Measurements from ENCODE around the gene CDC34.

Gene CDC34

DNA sequence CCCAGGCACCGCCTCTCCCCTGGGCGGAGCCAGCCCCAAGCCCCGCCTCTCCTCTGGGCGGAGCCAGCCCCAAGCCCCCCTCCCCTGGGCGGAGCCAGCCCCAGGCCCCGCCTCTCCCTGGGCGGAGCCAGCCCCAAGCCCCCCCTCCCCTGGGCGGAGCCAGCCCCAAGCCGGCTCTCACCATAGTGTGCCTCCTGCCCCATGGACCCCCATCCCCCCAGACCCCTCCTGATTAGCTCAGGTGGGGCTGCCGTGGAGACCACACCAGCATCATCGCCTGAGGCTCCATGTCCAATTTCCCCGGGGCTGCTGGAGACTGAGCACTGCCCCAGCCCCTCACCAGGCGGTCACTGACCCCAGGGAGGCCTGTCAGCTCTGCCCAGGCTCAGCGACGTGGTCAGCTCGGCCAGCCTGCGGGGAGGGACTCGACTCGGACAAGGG is 39.4 kb upstream of the CDC34 start:
- Histone ChIP-seq H3K4me1 (ENCODE audit: insufficient read depth, low read length) (no peaks in the 10 kb centered on the region), H3K36me3 (ENCODE audit: insufficient read depth, low read length) (no peaks in the 10 kb centered on the region), H3K4me3 (ENCODE audit: low read depth in 1 of 2, low read length in 2 of 2) (no peak overlapping the region), H3K27ac (ENCODE audit: low read depth, low read length) (no peak overlapping the region), H3K9me3 (ENCODE audit: low read length) (no peaks in the 10 kb centered on the region), H3K27me3 (ENCODE audit: control insufficient read depth in 1 of 2, insufficient read depth in 2 of 2, low read length in 2 of 2) (peaks cover 0 to 19% of the 10 kb centered on the region in 2 donors), H3K9ac (ENCODE audit: low read length) (no peak overlapping the region)

DNA sequence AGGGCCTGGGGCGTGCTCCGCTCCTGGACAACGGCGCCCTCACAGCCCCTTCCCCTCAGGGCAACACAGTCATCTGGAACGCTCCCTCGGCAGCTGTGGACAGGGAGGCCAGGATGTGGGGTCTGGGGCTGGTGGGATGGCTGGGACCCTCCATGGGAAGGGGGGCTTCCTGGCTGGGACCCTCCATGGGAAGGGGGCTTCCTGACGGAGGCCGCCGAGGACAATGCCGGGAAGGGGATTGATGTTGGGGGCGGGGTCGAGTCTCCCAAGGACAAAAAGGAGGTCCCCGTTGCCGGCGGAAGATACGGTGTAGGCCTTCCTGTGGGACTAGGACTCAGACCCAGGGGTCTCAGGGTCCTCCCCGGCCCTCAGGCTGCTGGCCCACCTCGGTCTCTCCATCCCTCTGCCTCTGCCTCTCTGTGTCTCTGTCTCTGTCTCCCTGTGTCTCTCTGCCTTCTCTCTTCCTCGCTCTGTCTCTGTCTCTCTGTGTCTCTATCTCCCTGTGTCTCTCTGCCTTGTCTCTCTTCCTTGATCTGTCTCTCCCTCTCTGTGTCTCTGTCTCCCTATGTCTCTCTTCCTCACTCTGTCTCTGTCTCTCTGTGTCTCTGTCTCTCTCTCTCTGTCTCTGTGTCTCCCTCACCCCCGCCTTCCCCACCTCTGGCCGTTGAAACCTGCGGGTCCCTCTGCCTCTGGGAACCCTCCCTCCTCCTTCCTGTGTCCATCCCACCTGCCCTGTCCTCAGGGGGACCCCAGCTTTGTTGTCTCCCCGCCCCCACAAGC is 38.0 kb upstream of the CDC34 start:
- H3K9me3 ChIP-seq (ENCODE audit: low read length), result no peaks in the 10 kb centered on the region
- no peak overlapping the region for H3K4me3 ChIP-seq (ENCODE audit: low read depth in 1 of 2, low read length in 2 of 2)

DNA sequence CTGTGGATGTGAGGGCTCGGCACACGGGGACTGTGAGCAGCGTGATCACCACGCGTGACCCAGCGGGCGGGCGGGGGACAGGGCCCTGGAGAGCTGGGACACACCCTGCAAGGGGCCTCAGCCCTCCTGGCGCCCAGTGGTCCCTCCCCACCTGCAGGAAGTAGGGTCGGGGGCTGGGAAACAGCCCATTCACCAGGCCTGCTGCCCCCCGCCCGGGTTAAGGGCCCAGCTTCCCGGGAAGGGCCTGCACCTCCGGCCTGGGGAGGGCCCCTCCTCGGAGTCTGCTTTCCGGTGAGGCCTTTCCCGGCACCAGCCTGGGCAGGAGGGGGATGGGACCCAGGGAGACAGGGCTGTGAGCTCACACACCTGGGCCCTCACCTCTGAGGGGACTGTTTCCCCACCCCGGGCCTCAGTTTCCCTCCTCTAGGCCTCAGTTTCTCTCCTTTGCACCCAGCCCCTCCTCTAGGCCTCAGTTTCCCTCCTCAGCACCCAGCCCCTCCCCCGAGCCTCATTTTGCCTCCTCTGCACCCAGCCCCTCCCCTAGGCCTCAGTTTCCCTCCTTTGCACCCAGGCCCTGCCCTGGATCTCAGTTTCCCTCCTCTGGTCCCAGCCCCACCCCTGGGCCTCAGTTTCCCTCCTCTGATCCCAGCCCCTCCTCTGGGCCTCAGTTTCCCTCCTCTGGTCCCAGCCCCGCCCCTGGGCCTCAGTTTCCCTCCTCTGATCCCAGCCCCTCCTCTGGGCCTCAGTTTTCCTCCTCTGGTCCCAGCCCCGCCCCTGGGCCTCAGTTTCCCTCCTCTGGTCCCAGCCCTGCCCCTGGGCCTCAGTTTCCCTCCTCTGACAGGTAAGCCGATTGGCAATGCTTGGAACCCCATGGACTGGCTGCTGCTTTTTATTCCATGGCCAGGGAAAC is 37.1 kb upstream of the CDC34 start:
- no peaks in the 10 kb centered on the region for H3K36me3 ChIP-seq (ENCODE audit: insufficient read depth, low read length)
- H3K4me1 ChIP-seq (ENCODE audit: insufficient read depth, low read length), result no peaks in the 10 kb centered on the region
- H3K27ac ChIP-seq (ENCODE audit: low read depth, low read length), result no peak overlapping the region
- H3K9me3 ChIP-seq (ENCODE audit: low read length), result no peaks in the 10 kb centered on the region
- H3K4me3 ChIP-seq (ENCODE audit: low read depth in 1 of 2, low read length in 2 of 2), result no peak overlapping the region
- H3K9ac ChIP-seq (ENCODE audit: low read length), result no peak overlapping the region
- H3K27me3 ChIP-seq (ENCODE audit: control insufficient read depth in 1 of 2, insufficient read depth in 2 of 2, low read length in 2 of 2), result peaks cover 7 to 36% of the 10 kb centered on the region in 2 donors

More for the DNA sequence above, 38.0 kb upstream of the CDC34 start:
- Histone ChIP-seq H3K27me3 (ENCODE audit: control insufficient read depth in 1 of 2, insufficient read depth in 2 of 2, low read length in 2 of 2) (peaks cover 7 to 29% of the 10 kb centered on the region in 2 donors), H3K4me1 (ENCODE audit: insufficient read depth, low read length) (no peaks in the 10 kb centered on the region), H3K36me3 (ENCODE audit: insufficient read depth, low read length) (no peaks in the 10 kb centered on the region), H3K27ac (ENCODE audit: low read depth, low read length) (no peak overlapping the region), H3K9ac (ENCODE audit: low read length) (no peak overlapping the region)

DNA sequence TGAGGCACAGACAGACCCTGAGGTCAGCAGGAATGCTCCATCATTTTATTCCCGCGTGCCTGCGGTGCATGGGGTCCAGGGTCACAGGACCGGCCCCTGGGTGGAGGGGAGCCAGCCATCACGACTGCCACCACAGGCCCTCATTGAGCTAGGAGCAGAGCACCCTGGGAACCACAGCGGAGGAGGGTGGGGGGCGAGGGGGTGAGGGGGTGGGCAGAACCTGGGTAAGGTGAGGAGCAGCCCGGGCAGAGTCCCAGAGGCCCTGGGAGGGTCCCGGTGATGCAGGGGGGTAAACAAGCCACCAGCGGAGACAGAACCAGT is 36.5 kb upstream of the CDC34 start:
- Histone ChIP-seq H3K36me3 (ENCODE audit: insufficient read depth, low read length) (no peaks in the 10 kb centered on the region), H3K4me1 (ENCODE audit: insufficient read depth, low read length) (no peaks in the 10 kb centered on the region), H3K27ac (ENCODE audit: low read depth, low read length) (no peak overlapping the region), H3K4me3 (ENCODE audit: low read depth in 1 of 2, low read length in 2 of 2) (no peak overlapping the region), H3K9ac (ENCODE audit: low read length) (no peak overlapping the region), H3K9me3 (ENCODE audit: low read length) (no peaks in the 10 kb centered on the region), H3K27me3 (ENCODE audit: control insufficient read depth in 1 of 2, insufficient read depth in 2 of 2, low read length in 2 of 2) (peaks cover 7 to 36% of the 10 kb centered on the region in 2 donors)

DNA sequence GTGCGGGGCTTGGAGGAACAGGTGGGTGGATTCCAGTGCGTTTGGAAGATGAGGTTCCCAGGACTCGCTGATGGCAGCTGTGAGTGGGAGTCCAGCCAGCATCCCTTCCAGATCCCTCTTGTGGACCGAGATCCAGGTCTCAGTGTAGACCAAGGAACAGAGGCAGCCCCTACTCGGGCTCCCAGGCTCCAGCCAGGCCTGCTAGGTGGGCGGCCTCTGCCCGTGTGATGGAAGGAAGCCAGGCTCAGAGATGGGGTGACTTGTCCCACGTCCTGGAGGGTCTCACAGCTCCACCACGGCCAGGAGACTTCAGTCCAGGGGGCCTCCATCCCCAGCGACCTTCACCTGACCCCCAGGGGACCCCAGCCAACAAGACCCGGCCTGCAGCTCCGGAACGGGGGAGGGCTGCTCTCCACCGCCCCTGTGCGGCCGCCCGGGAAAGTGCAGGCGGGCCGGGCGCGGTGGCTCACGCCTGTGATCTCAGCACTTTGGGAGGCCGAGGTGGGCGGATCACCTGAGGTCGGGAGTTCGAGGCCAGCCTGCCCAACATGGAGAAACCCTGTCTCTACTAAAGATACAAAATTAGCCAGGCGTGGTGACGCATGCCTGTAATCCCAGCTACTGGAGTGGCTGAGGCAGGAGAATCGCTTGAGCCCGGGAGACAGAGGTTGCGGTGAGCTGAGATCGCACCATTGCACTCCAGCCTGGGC is 36.0 kb upstream of the CDC34 start:
- no peak overlapping the region for H3K9ac ChIP-seq (ENCODE audit: low read length)
- H3K27me3 ChIP-seq (ENCODE audit: control insufficient read depth in 1 of 2, insufficient read depth in 2 of 2, low read length in 2 of 2), result peaks cover 7 to 36% of the 10 kb centered on the region in 2 donors

DNA sequence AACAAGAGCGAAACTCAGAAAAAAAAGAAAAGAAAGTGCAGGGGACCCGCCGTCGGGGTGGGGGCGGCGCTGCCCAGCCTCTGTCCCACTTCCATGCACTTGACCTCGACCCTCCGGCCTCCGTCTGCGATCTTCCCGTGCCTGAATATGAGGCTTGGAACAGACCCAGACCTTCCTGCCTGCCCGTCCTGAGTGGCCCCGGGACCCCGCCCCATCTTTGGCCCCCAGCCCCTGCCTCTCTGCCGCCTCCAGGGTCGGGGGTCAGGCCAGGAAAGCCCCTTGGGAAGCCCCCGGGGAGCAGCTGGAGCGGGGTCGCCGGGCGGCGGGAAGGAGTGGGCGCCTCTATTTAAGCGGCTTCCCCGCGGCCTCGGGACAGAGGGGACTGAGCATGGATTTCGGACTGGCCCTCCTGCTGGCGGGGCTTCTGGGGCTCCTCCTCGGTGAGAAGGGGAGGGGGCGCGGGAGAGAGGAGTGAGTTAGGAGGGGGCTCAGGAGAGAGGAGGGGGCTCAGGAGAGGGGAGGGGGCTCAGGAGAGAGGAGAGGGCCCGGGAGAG is 35.4 kb upstream of the CDC34 start, which contains the start of gene MADCAM1:
MADCAM1 (plus strand) TSS at position 375 of the 554 bp plus-strand sequence; CDS start at position 389, 14 bp downstream.
- Histone ChIP-seq H3K9ac (ENCODE audit: low read length) (no peak within 1 kb of the TSS), H3K27me3 (ENCODE audit: control insufficient read depth in 1 of 2, insufficient read depth in 2 of 2, low read length in 2 of 2) (peaks cover 7 to 36% of the 10 kb centered on the region in 2 donors), H3K36me3 (ENCODE audit: insufficient read depth, low read length) (no peaks in the 10 kb centered on the region), H3K27ac (ENCODE audit: low read depth, low read length) (no peak within 1 kb of the TSS), H3K4me3 (ENCODE audit: low read depth in 1 of 2, low read length in 2 of 2) (no peak within 1 kb of the TSS), H3K9me3 (ENCODE audit: low read length) (no peaks in the 10 kb centered on the region), H3K4me1 (ENCODE audit: insufficient read depth, low read length) (no peaks in the 10 kb centered on the region)

More for the DNA sequence above, 36.0 kb upstream of the CDC34 start:
- no peaks in the 10 kb centered on the region for H3K36me3 ChIP-seq (ENCODE audit: insufficient read depth, low read length)
- H3K4me3 ChIP-seq (ENCODE audit: low read depth in 1 of 2, low read length in 2 of 2), result no peak overlapping the region
- H3K4me1 ChIP-seq (ENCODE audit: insufficient read depth, low read length), result no peaks in the 10 kb centered on the region
- H3K9me3 ChIP-seq (ENCODE audit: low read length), result no peaks in the 10 kb centered on the region
- H3K27ac ChIP-seq (ENCODE audit: low read depth, low read length), result no peak overlapping the region

DNA sequence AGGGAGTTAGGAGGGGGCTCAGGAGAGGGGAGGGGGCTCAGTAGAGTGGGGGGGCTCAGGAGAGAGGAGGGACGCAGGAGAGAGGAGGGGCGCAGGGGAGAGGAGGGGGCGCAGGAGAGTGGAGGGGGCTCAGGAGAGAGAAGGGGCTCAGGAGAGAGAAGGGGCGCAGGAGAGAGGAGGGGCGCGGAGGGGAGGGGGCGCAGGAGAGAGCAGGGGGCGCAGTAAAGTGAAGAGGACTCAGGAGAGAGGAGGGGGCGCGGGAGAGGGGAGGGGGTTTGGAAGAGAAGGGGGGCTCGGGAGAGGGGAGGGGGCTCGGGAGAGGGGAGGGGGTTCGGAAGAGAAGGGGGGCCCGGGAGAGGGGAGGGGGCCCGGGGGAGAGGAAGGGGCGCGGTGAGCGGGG is 34.6 kb upstream of the CDC34 start:
- peaks cover 7 to 36% of the 10 kb centered on the region in 2 donors for H3K27me3 ChIP-seq (ENCODE audit: control insufficient read depth in 1 of 2, insufficient read depth in 2 of 2, low read length in 2 of 2)
- no peak overlapping the region for H3K9ac ChIP-seq (ENCODE audit: low read length)
- no peaks in the 10 kb centered on the region for H3K4me1 ChIP-seq (ENCODE audit: insufficient read depth, low read length)
- H3K27ac ChIP-seq (ENCODE audit: low read depth, low read length), result no peak overlapping the region
- no peak overlapping the region for H3K4me3 ChIP-seq (ENCODE audit: low read depth in 1 of 2, low read length in 2 of 2)
- no peaks in the 10 kb centered on the region for H3K9me3 ChIP-seq (ENCODE audit: low read length)
- H3K36me3 ChIP-seq (ENCODE audit: insufficient read depth, low read length), result no peaks in the 10 kb centered on the region

DNA sequence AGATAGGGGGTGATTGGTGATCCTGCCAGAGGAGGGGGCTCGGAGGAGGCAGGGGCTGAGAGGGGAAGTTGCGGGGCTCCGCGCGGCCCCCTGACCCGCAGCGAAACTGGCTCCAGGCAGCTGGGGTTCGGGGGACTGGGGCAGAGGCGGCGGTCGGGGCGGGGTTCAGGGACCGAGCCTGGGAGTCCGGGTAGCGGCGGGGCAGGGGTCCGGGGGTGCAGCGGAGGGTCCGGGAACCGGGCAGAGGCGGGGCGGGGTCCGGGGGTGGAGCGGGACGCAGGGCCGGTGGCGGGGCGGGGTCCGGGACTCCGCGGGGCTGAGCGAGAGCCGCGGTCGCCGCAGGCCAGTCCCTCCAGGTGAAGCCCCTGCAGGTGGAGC is 34.1 kb upstream of the CDC34 start:
- Histone ChIP-seq H3K4me3 (ENCODE audit: low read depth in 1 of 2, low read length in 2 of 2) (no peak overlapping the region), H3K9ac (ENCODE audit: low read length) (no peak overlapping the region), H3K27me3 (ENCODE audit: control insufficient read depth in 1 of 2, insufficient read depth in 2 of 2, low read length in 2 of 2) (peaks cover 7 to 36% of the 10 kb centered on the region in 2 donors), H3K27ac (ENCODE audit: low read depth, low read length) (no peak overlapping the region), H3K9me3 (ENCODE audit: low read length) (no peaks in the 10 kb centered on the region), H3K4me1 (ENCODE audit: insufficient read depth, low read length) (no peaks in the 10 kb centered on the region), H3K36me3 (ENCODE audit: insufficient read depth, low read length) (no peaks in the 10 kb centered on the region)

DNA sequence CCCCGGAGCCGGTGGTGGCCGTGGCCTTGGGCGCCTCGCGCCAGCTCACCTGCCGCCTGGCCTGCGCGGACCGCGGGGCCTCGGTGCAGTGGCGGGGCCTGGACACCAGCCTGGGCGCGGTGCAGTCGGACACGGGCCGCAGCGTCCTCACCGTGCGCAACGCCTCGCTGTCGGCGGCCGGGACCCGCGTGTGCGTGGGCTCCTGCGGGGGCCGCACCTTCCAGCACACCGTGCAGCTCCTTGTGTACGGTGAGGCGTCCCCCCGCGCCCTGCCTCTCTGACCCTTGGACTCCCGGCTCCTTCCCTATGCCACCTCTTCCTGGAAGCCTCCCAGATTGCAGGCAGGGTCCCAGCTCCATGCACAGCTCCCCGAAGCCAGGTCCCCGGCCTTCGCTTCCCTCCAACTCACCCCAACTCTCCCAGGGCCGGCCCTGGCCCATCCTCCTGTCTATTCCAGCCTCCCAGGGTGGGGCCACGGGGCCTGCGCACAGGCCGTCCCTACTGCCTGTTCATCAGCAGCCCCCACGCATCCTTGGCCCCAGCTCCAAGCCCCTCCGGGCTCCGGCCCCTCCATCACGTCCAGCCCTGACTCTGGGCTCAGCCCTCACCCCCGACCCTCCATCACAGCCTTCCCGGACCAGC is 33.6 kb upstream of the CDC34 start:
- peaks cover 7 to 36% of the 10 kb centered on the region in 2 donors for H3K27me3 ChIP-seq (ENCODE audit: control insufficient read depth in 1 of 2, insufficient read depth in 2 of 2, low read length in 2 of 2)
- no peaks in the 10 kb centered on the region for H3K36me3 ChIP-seq (ENCODE audit: insufficient read depth, low read length)
- H3K4me1 ChIP-seq (ENCODE audit: insufficient read depth, low read length), result no peaks in the 10 kb centered on the region
- H3K9ac ChIP-seq (ENCODE audit: low read length), result no peak overlapping the region
- no peak overlapping the region for H3K4me3 ChIP-seq (ENCODE audit: low read depth in 1 of 2, low read length in 2 of 2)
- no peak overlapping the region for H3K27ac ChIP-seq (ENCODE audit: low read depth, low read length)
- no peaks in the 10 kb centered on the region for H3K9me3 ChIP-seq (ENCODE audit: low read length)

DNA sequence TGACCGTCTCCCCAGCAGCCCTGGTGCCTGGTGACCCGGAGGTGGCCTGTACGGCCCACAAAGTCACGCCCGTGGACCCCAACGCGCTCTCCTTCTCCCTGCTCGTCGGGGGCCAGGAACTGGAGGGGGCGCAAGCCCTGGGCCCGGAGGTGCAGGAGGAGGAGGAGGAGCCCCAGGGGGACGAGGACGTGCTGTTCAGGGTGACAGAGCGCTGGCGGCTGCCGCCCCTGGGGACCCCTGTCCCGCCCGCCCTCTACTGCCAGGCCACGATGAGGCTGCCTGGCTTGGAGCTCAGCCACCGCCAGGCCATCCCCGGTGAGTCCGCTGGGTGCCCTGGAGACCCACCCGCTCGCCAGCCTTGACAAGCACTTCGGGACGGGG is 33.1 kb upstream of the CDC34 start:
- H3K27ac ChIP-seq (ENCODE audit: low read depth, low read length), result no peak overlapping the region
- H3K4me3 ChIP-seq (ENCODE audit: low read depth in 1 of 2, low read length in 2 of 2), result no peak overlapping the region
- H3K4me1 ChIP-seq (ENCODE audit: insufficient read depth, low read length), result no peaks in the 10 kb centered on the region
- no peak overlapping the region for H3K9ac ChIP-seq (ENCODE audit: low read length)
- H3K36me3 ChIP-seq (ENCODE audit: insufficient read depth, low read length), result no peaks in the 10 kb centered on the region
- no peaks in the 10 kb centered on the region for H3K9me3 ChIP-seq (ENCODE audit: low read length)
- H3K27me3 ChIP-seq (ENCODE audit: control insufficient read depth in 1 of 2, insufficient read depth in 2 of 2, low read length in 2 of 2), result peaks cover 7 to 36% of the 10 kb centered on the region in 2 donors
